A549 treated with ZK216348 at 1 μM for 4 hours (cell line): ENCODE results near the gene LZTR1. TPM values are rescaled to one million over a fixed set of nuclear protein-coding genes. Genes with fewer than 3 reads are reported as not detected.

ENCODE experiments used
- total RNA-seq: library from RNA; stranded (reverse); fragments of 200-300 nt; extraction: Qiagen RNA extraction; gene quantifications from 5 replicates; pipeline ENCODE4 v1.2.3, GENCODE V29; 2022; ENCODE audit warnings: low read depth

Gene LZTR1
- 9.9 to 22.7 TPM (median 19.3 TPM) in 5 replicates for total RNA-seq

GRCh38 chr22:20981787-20982562, at the start of gene LZTR1:
TSS of gene LZTR1 (plus strand) at chr22:20982297. CDS start at chr22:20982372, 75 bp downstream.

GRCh38 chr22:20966883-20967696, 15.0 kb upstream of the LZTR1 start, which contains the start of gene AIFM3:
TSS of gene AIFM3 (plus strand) at chr22:20967255. CDS start at chr22:20967945, 690 bp downstream.

GRCh38 chr22:21001601-21002325, 19.7 kb downstream of the LZTR1 start, which contains the start of gene THAP7:
TSS of gene THAP7 (minus strand) at chr22:21002118. CDS start at chr22:21001911, 207 bp downstream.

GRCh38 chr22:21014726-21015465, 32.8 kb downstream of the LZTR1 start, which contains the start of gene P2RX6:
TSS of gene P2RX6 (plus strand) at chr22:21015165. CDS start at chr22:21015175, 10 bp downstream.

GRCh38 chr22:21032037-21032867, 50.2 kb downstream of the LZTR1 start, which contains the start of gene SLC7A4:
TSS of gene SLC7A4 (minus strand) at chr22:21032561. CDS start at chr22:21031812, 749 bp downstream.

GRCh38 chr22:21045585-21046294, 63.6 kb downstream of the LZTR1 start, which contains the start of gene LRRC74B:
TSS of gene LRRC74B (plus strand) at chr22:21045946. CDS start at chr22:21045987, 41 bp downstream.

Other genes starting within 250 kb of the LZTR1 start
- gene SERPIND1, start 208.2 kb upstream of the LZTR1 start, total RNA-seq: not detected in 5 replicates
- gene PI4KA, start 123.5 kb upstream of the LZTR1 start, total RNA-seq: 14.1 to 21.9 TPM (median 21.2 TPM) in 5 replicates
- gene SNAP29, start 123.3 kb upstream of the LZTR1 start, total RNA-seq: 17.0 to 18.8 TPM (median 18.4 TPM) in 5 replicates
- gene CRKL, start 64.9 kb upstream of the LZTR1 start, total RNA-seq: 20.7 to 24.6 TPM (median 22.5 TPM) in 5 replicates
- 1.9 to 5.0 TPM (median 3.7 TPM) in 5 replicates for gene AIFM3, start 15.0 kb upstream of the LZTR1 start, total RNA-seq
- 14.4 to 28.4 TPM (median 25.2 TPM) in 5 replicates for gene THAP7, start 19.8 kb downstream of the LZTR1 start, total RNA-seq
- 0.40 to 1.1 TPM (median 0.64 TPM) in 5 replicates for gene P2RX6, start 32.9 kb downstream of the LZTR1 start, total RNA-seq
- gene SLC7A4, start 50.3 kb downstream of the LZTR1 start, total RNA-seq: not detected in 5 replicates
- not detected in 5 replicates for gene LRRC74B, start 63.6 kb downstream of the LZTR1 start, total RNA-seq